ENCODE measurements around the gene BEND7.

The BEND7 gene

GRCh38 chr10:13564576-13564975, 35.8 kb upstream of the BEND7 start:
- H2BK5ac ChIP-seq (ENCODE audit: low read length): no peak overlapping the region

GRCh38 chr10:13563481-13564445, 34.9 kb upstream of the BEND7 start:
- Histone ChIP-seq H4K8ac (ENCODE audit: low read depth, low read length) (no peak overlapping the region), H3K9me3 (replicated peaks in 1 of 2; ENCODE audit: control insufficient read depth in 2 of 2, insufficient read depth in 1 of 2, low read depth in 1 of 2, low read length in 2 of 2) (peaks cover 7 to 8% of the 10 kb centered on the region in 2 donors), H3K79me1 (ENCODE audit: low read depth, low read length) (no peaks in the 10 kb centered on the region), H3K14ac (ENCODE audit: low read length) (no peak overlapping the region), H3K23ac (ENCODE audit: low read depth, low read length, poor library complexity) (no peak overlapping the region), H2AFZ (ENCODE audit: low read length) (no peak overlapping the region), H2BK5ac (ENCODE audit: low read length) (no peak overlapping the region), H4K91ac (ENCODE audit: low read depth, low read length, poor library complexity) (no peak overlapping the region), H3K4me1 (ENCODE audit: control insufficient read depth in 2 of 2, insufficient read depth in 1 of 2, low read depth in 1 of 2, low read length in 2 of 2) (no peaks in the 10 kb centered on the region), H2BK15ac (ENCODE audit: low read length) (no peak overlapping the region), H3K27ac (replicated peaks; ENCODE audit: low read length) (no peak overlapping the region), H2AK5ac (ENCODE audit: low read depth, low read length) (no peak overlapping the region), H3K27me3 (ENCODE audit: control insufficient read depth in 3 of 3, insufficient read depth in 3 of 3, low read depth in 1 of 3, low read length in 3 of 3) (no peaks in the 10 kb centered on the region), H2BK12ac (ENCODE audit: low read length) (no peak overlapping the region), H3K18ac (ENCODE audit: low read length) (no peak overlapping the region), H3K9ac (ENCODE audit: low read depth, low read length, poor library complexity) (no peak overlapping the region), H3K4ac (ENCODE audit: low read length) (no peak overlapping the region), H3K4me3 (ENCODE audit: low read length in 2 of 2) (no peak overlapping the region), H3K36me3 (replicated peaks in 1 of 2; ENCODE audit: control insufficient read depth in 2 of 2, insufficient read depth in 2 of 2, low read length in 2 of 2) (no peaks in the 10 kb centered on the region), H2BK120ac (ENCODE audit: low read depth, low read length) (no peak overlapping the region), H3K4me2 (ENCODE audit: insufficient read depth, low read length, poor library complexity, severe bottlenecking) (no peak overlapping the region)
- no peak for DNase-seq (ENCODE audit: low spot score)
- no CpG with 5 or more reads among the region's 11 CpGs for WGBS, 2 donors (ENCODE audit: extremely low coverage in 2 of 2, insufficient read length in 2 of 2, insufficient replicate concordance in 1 of 2)

More at GRCh38 chr10:13564576-13564975, 35.8 kb upstream of the BEND7 start:
- H2AK5ac ChIP-seq (ENCODE audit: low read depth, low read length): no peak overlapping the region
- H3K4me2 ChIP-seq (ENCODE audit: insufficient read depth, low read length, poor library complexity, severe bottlenecking): no peak overlapping the region
- H2BK15ac ChIP-seq (ENCODE audit: low read length): no peak overlapping the region
- no peak overlapping the region for H3K4me3 ChIP-seq (ENCODE audit: low read length in 2 of 2)
- H3K9ac ChIP-seq (ENCODE audit: low read depth, low read length, poor library complexity): no peak overlapping the region
- no peak overlapping the region for H2BK12ac ChIP-seq (ENCODE audit: low read length)
- H3K18ac ChIP-seq (ENCODE audit: low read length): no peak overlapping the region
- no CpG with 5 or more reads among the region's 3 CpGs for WGBS, 2 donors (ENCODE audit: extremely low coverage in 2 of 2, insufficient read length in 2 of 2, insufficient replicate concordance in 1 of 2)
- H2AFZ ChIP-seq (ENCODE audit: low read length): no peak overlapping the region
- H3K23ac ChIP-seq (ENCODE audit: low read depth, low read length, poor library complexity): no peak overlapping the region
- H2BK120ac ChIP-seq (ENCODE audit: low read depth, low read length): no peak overlapping the region
- H3K14ac ChIP-seq (ENCODE audit: low read length): no peak overlapping the region
- no peak overlapping the region for H4K91ac ChIP-seq (ENCODE audit: low read depth, low read length, poor library complexity)
- H3K9me3 ChIP-seq (replicated peaks in 1 of 2; ENCODE audit: control insufficient read depth in 2 of 2, insufficient read depth in 1 of 2, low read depth in 1 of 2, low read length in 2 of 2): peaks cover 7 to 8% of the 10 kb centered on the region in 2 donors
- no peak overlapping the region for H4K8ac ChIP-seq (ENCODE audit: low read depth, low read length)
- H3K36me3 ChIP-seq (replicated peaks in 1 of 2; ENCODE audit: control insufficient read depth in 2 of 2, insufficient read depth in 2 of 2, low read length in 2 of 2): no peaks in the 10 kb centered on the region
- no peaks in the 10 kb centered on the region for H3K4me1 ChIP-seq (ENCODE audit: control insufficient read depth in 2 of 2, insufficient read depth in 1 of 2, low read depth in 1 of 2, low read length in 2 of 2)
- peaks cover 0 to 2% (median 0%) of the 10 kb centered on the region in 3 experiments for H3K27me3 ChIP-seq (ENCODE audit: control insufficient read depth in 3 of 3, insufficient read depth in 3 of 3, low read depth in 1 of 3, low read length in 3 of 3)
- no peaks in the 10 kb centered on the region for H3K79me1 ChIP-seq (ENCODE audit: low read depth, low read length)
- H3K4ac ChIP-seq (ENCODE audit: low read length): no peak overlapping the region
- no peak overlapping the region for H3K27ac ChIP-seq (replicated peaks; ENCODE audit: low read length)
- DNase-seq (ENCODE audit: low spot score): no peak

GRCh38 chr10:13560597-13560996, 31.8 kb upstream of the BEND7 start:
- H3K27me3 ChIP-seq (ENCODE audit: control insufficient read depth in 3 of 3, insufficient read depth in 3 of 3, low read depth in 1 of 3, low read length in 3 of 3): no peaks in the 10 kb centered on the region
- H3K9ac ChIP-seq (ENCODE audit: low read depth, low read length, poor library complexity): no peak overlapping the region
- no peak overlapping the region for H3K4me2 ChIP-seq (ENCODE audit: insufficient read depth, low read length, poor library complexity, severe bottlenecking)
- peaks cover 2 to 8% of the 10 kb centered on the region in 2 donors for H3K4me1 ChIP-seq (ENCODE audit: control insufficient read depth in 2 of 2, insufficient read depth in 1 of 2, low read depth in 1 of 2, low read length in 2 of 2)
- no peak overlapping the region for H2BK15ac ChIP-seq (ENCODE audit: low read length)
- no peak overlapping the region for H3K18ac ChIP-seq (ENCODE audit: low read length)
- H3K36me3 ChIP-seq (replicated peaks in 1 of 2; ENCODE audit: control insufficient read depth in 2 of 2, insufficient read depth in 2 of 2, low read length in 2 of 2): no peaks in the 10 kb centered on the region
- no peak overlapping the region for H3K14ac ChIP-seq (ENCODE audit: low read length)
- H3K9me3 ChIP-seq (replicated peaks in 1 of 2; ENCODE audit: control insufficient read depth in 2 of 2, insufficient read depth in 1 of 2, low read depth in 1 of 2, low read length in 2 of 2): peaks cover 6 to 12% of the 10 kb centered on the region in 2 donors
- no peak for DNase-seq (ENCODE audit: low spot score)
- no peak overlapping the region for H4K8ac ChIP-seq (ENCODE audit: low read depth, low read length)
- no peak overlapping the region for H2BK120ac ChIP-seq (ENCODE audit: low read depth, low read length)
- no peak overlapping the region for H3K27ac ChIP-seq (replicated peaks; ENCODE audit: low read length)
- H3K79me1 ChIP-seq (ENCODE audit: low read depth, low read length): no peaks in the 10 kb centered on the region
- no peak overlapping the region for H2BK12ac ChIP-seq (ENCODE audit: low read length)
- H3K23ac ChIP-seq (ENCODE audit: low read depth, low read length, poor library complexity): no peak overlapping the region
- H3K4me3 ChIP-seq (ENCODE audit: low read length in 2 of 2): no peak overlapping the region
- H4K91ac ChIP-seq (ENCODE audit: low read depth, low read length, poor library complexity): no peak overlapping the region
- H2AK5ac ChIP-seq (ENCODE audit: low read depth, low read length): no peak overlapping the region
- H2AFZ ChIP-seq (ENCODE audit: low read length): no peak overlapping the region
- H2BK5ac ChIP-seq (ENCODE audit: low read length): no peak overlapping the region
- no peak overlapping the region for H3K4ac ChIP-seq (ENCODE audit: low read length)

GRCh38 chr10:13559124-13559700, 30.4 kb upstream of the BEND7 start:
- no peak overlapping the region for H2BK15ac ChIP-seq (ENCODE audit: low read length)
- no peak overlapping the region for H3K18ac ChIP-seq (ENCODE audit: low read length)
- H3K9ac ChIP-seq (ENCODE audit: low read depth, low read length, poor library complexity): no peak overlapping the region
- H2BK12ac ChIP-seq (ENCODE audit: low read length): no peak overlapping the region
- H3K14ac ChIP-seq (ENCODE audit: low read length): no peak overlapping the region
- H2AFZ ChIP-seq (ENCODE audit: low read length): no peak overlapping the region
- H3K23ac ChIP-seq (ENCODE audit: low read depth, low read length, poor library complexity): no peak overlapping the region
- no peak for DNase-seq (ENCODE audit: low spot score)
- no peak overlapping the region for H2AK5ac ChIP-seq (ENCODE audit: low read depth, low read length)
- H3K4me1 ChIP-seq (ENCODE audit: control insufficient read depth in 2 of 2, insufficient read depth in 1 of 2, low read depth in 1 of 2, low read length in 2 of 2): peaks cover 2 to 8% of the 10 kb centered on the region in 2 donors
- no peaks in the 10 kb centered on the region for H3K27me3 ChIP-seq (ENCODE audit: control insufficient read depth in 3 of 3, insufficient read depth in 3 of 3, low read depth in 1 of 3, low read length in 3 of 3)
- H3K36me3 ChIP-seq (replicated peaks in 1 of 2; ENCODE audit: control insufficient read depth in 2 of 2, insufficient read depth in 2 of 2, low read length in 2 of 2): no peaks in the 10 kb centered on the region
- no peaks in the 10 kb centered on the region for H3K79me1 ChIP-seq (ENCODE audit: low read depth, low read length)
- H4K8ac ChIP-seq (ENCODE audit: low read depth, low read length): no peak overlapping the region
- H3K4me3 ChIP-seq (ENCODE audit: low read length in 2 of 2): no peak overlapping the region
- H3K27ac ChIP-seq (replicated peaks; ENCODE audit: low read length): no peak overlapping the region
- no peak overlapping the region for H3K4ac ChIP-seq (ENCODE audit: low read length)
- H4K91ac ChIP-seq (ENCODE audit: low read depth, low read length, poor library complexity): no peak overlapping the region
- no peak overlapping the region for H2BK5ac ChIP-seq (ENCODE audit: low read length)
- H2BK120ac ChIP-seq (ENCODE audit: low read depth, low read length): no peak overlapping the region
- H3K4me2 ChIP-seq (ENCODE audit: insufficient read depth, low read length, poor library complexity, severe bottlenecking): no peak overlapping the region
- H3K9me3 ChIP-seq (replicated peaks in 1 of 2; ENCODE audit: control insufficient read depth in 2 of 2, insufficient read depth in 1 of 2, low read depth in 1 of 2, low read length in 2 of 2): peaks cover 4 to 9% of the 10 kb centered on the region in 2 donors
- no CpG with 5 or more reads among the region's 2 CpGs for WGBS, 2 donors (ENCODE audit: extremely low coverage in 2 of 2, insufficient read length in 2 of 2, insufficient replicate concordance in 1 of 2)
